ENCODE data around the gene NOL3. TPM values are rescaled to one million over a fixed set of nuclear protein-coding genes. Genes with fewer than 3 reads are reported as not detected.

NOL3 gene
- total RNA-seq, 2 experiments from 2014 or later: 35.6 to 36.7 TPM

DNA sequence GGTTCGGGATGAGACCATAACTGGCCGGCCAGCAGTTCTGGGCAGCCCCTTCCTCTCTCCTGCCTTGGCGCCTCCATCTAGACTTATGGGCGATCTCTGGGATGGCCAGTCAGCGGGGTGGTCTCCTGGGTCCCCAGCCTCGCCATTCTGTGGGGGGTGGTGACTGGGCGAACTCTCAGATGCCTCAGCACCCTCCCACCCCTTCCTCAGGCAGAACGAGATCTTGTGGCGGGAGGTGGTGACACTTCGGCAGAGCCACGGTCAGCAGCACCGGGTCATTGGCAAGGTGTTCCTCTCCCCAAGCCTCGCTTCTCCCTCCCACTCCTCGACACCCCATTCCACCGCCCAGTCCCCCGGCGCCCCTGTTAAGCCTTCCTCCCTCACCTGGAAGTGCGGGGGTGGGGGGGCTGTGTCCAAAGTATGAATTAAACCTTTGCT is 4.2 kb upstream of the NOL3 start:
- no peak for DNase-seq
- Mint-ChIP-seq H3K27ac (no peak overlapping the region), H3K4me3 (peak overlapping the region; percentile 37), H3K36me3 (ENCODE audit: low read depth) (peaks cover 42% of the 10 kb centered on the region), H3K9me3 (no peaks in the 10 kb centered on the region), H3K4me1 (peaks cover 65% of the 10 kb centered on the region), H3K27me3 (peaks cover 44% of the 10 kb centered on the region)
- ChIA-PET CTCF (interaction anchor here (4.8 kb wide), 1 partner anchor 12 kb away, joined by 32 read pairs; no protein-coding TSS in a partner anchor), POLR2A (interaction anchor here (12.7 kb wide), 1 partner anchor 7 kb away, joined by 204 read pairs; the partner anchor contains the start of gene NOL3)

DNA sequence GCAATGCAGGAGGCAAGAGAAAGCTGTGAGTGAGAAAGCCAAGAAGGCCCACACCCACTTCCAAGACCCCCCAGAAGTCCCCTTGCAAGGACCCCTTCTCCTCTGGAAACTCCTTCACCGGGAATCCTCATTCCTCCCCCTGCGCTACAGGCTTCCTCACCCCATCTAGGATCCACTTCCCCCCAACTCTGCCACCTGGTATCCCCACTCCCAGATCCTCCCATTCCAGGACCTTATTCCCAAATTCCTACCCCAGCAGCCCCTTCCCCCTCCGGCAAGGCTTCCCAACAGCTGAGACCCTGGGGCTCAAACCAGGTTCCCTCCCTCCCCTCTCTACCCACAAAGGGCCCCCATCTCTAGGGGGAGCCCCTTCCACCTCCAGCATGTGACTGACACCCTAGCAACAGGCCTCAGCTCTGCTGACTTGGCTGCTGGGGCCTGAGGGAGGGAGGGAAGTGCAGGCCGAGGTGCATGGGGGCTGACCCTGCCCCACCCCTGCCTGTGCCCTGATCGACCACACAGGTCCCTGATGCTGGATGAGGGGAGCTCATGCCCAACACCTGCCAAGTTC is 3.7 kb upstream of the NOL3 start:
- H3K36me3 Mint-ChIP-seq (ENCODE audit: low read depth): peaks cover 42% of the 10 kb centered on the region
- POLR2A ChIA-PET: interaction anchor here (0.9 to 12.7 kb wide), 3 partner anchors 7 to 138 kb away, joined by 3 to 204 read pairs (median 3); partner anchors contain the start of genes B3GNT9 and NOL3
- no peak overlapping the region for H3K27ac Mint-ChIP-seq
- no peak for DNase-seq
- H3K9me3 Mint-ChIP-seq: no peaks in the 10 kb centered on the region
- peak overlapping the region; percentile 17 for H3K4me3 Mint-ChIP-seq
- H3K4me1 Mint-ChIP-seq: peaks cover 67% of the 10 kb centered on the region
- peaks cover 50% of the 10 kb centered on the region for H3K27me3 Mint-ChIP-seq
- CTCF ChIA-PET: interaction anchor here (4.8 kb wide), 1 partner anchor 13 kb away, joined by 32 read pairs; no protein-coding TSS in a partner anchor

DNA sequence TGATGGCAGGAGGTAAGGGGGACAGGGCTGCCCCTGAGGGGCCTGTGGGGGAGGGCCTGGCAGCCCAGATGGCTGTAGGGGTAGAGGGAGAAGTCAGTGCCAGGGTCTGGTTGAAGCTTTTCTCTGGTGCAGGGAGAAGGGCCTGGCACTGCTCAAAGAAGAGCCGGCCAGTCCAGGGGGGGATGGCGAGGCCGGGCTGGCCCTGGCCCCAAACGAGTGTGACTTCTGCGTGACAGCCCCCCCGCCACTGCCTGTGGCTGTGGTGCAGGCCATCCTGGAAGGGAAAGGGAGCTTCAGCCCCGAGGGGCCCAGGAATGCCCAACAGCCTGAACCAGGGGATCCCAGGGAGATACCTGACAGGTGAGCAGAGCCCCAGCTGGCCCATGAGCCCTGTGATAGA is 2.8 kb upstream of the NOL3 start:
- peaks cover 62% of the 10 kb centered on the region for H3K4me1 Mint-ChIP-seq
- peaks cover 38% of the 10 kb centered on the region for H3K36me3 Mint-ChIP-seq (ENCODE audit: low read depth)
- H3K9me3 Mint-ChIP-seq: no peaks in the 10 kb centered on the region
- ChIA-PET POLR2A (interaction anchor here (0.9 to 13.2 kb wide), 5 partner anchors 5 to 139 kb away, joined by 3 to 204 read pairs (median 57); partner anchors contain the start of genes B3GNT9, FBXL8, HSF4 and MATCAP1), CTCF (interaction anchor here (1.1 to 1.8 kb wide), 3 partner anchors 12 to 17 kb away, joined by 3 to 6 read pairs (median 5); no protein-coding TSS in a partner anchor)
- no peak overlapping the region for H3K4me3 Mint-ChIP-seq
- H3K27ac Mint-ChIP-seq: no peak overlapping the region
- H3K27me3 Mint-ChIP-seq: peaks cover 50% of the 10 kb centered on the region
- DNase-seq: no peak

- no peak overlapping the region for H3K4me3 Mint-ChIP-seq
- H3K27me3 Mint-ChIP-seq: peaks cover 51% of the 10 kb centered on the region
- DNase-seq: no peak
- H3K36me3 Mint-ChIP-seq (ENCODE audit: low read depth): peaks cover 44% of the 10 kb centered on the region
- no peak overlapping the region for H3K27ac Mint-ChIP-seq
- CTCF ChIA-PET: interaction anchor here (0.5 to 2.9 kb wide), 7 partner anchors 9 to 225 kb away, joined by 3 to 16 read pairs (median 3); partner anchors contain the start of genes FBXL8 and TRADD
- POLR2A ChIA-PET: interaction anchor here (1.0 to 13.2 kb wide), 6 partner anchors 5 to 79 kb away, joined by 3 to 204 read pairs (median 30); partner anchors contain the start of genes E2F4, FBXL8, FHOD1 and HSF4
- peaks cover 65% of the 10 kb centered on the region for H3K4me1 Mint-ChIP-seq
- no peaks in the 10 kb centered on the region for H3K9me3 Mint-ChIP-seq
These were observed 1.3 kb upstream of the NOL3 start for GRCh38 chr16:67169011-67169451.

- POLR2A ChIA-PET: interaction anchor here (0.6 to 13.2 kb wide), 8 partner anchors 7 to 313 kb away, joined by 3 to 204 read pairs (median 3); partner anchors contain the start of genes E2F4, FBXL8, FHOD1 and HSF4
These were observed 633 bp upstream of the NOL3 start for GRCh38 chr16:67169642-67170167.

GRCh38 chr16:67170949-67171649 is 761 bp downstream of the NOL3 start:
- ChIA-PET CTCF (interaction anchor here (1.0 to 2.9 kb wide), 8 partner anchors 8 to 273 kb away, joined by 3 to 16 read pairs (median 4); no protein-coding TSS in a partner anchor), POLR2A (interaction anchor here (0.7 to 13.2 kb wide), 5 partner anchors 8 to 187 kb away, joined by 3 to 204 read pairs (median 5); partner anchors contain the start of genes FBXL8, HSF4, MATCAP1 and TRADD)
- Mint-ChIP-seq H3K4me1 (peaks cover 58% of the 10 kb centered on the region), H3K9me3 (no peaks in the 10 kb centered on the region), H3K36me3 (ENCODE audit: low read depth) (peaks cover 41% of the 10 kb centered on the region), H3K4me3 (peak overlapping the region; percentile 66), H3K27me3 (peaks cover 41% of the 10 kb centered on the region), H3K27ac (peak overlapping the region; percentile 8)
- DNase-seq: no peak

More at GRCh38 chr16:67169642-67170167, 633 bp upstream of the NOL3 start:
- Mint-ChIP-seq H3K4me3 (peak overlapping the region; percentile 74), H3K27me3 (peaks cover 49% of the 10 kb centered on the region), H3K9me3 (no peaks in the 10 kb centered on the region), H3K36me3 (ENCODE audit: low read depth) (peaks cover 42% of the 10 kb centered on the region), H3K4me1 (peaks cover 63% of the 10 kb centered on the region), H3K27ac (peak overlapping the region; percentile 72)
- CTCF ChIA-PET: interaction anchor here (0.5 to 2.9 kb wide), 12 partner anchors 9 to 274 kb away, joined by 3 to 16 read pairs (median 3); partner anchors contain the start of genes FBXL8 and TRADD
- peak; percentile 50 for DNase-seq

DNA sequence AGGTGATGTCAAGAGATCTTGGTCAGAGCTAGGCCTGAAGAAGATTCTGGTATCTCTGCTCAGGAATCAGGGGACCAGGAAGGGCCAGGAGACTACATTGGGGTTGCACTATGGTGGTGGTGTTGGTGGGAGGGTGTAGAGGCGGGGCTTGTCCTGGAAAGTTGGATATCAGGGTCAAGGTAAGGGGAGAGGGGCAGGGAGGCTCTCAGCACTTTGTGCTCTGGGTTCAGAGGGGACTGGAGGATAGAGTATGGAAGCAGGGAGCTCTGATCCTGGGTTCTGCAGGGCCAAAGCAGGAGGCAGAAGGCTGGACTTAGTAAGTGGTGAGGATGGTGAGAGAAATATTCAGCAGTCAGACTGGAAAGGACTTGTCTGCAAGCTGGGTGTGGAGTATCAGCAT is 3.0 kb downstream of the NOL3 start:
- ChIA-PET POLR2A (interaction anchor here (10.2 to 13.2 kb wide), 2 partner anchors 10 kb away, joined by 57 to 204 read pairs; partner anchors contain the start of genes FBXL8, HSF4, MATCAP1 and TRADD), CTCF (interaction anchor here (0.7 to 4.2 kb wide), 7 partner anchors 10 to 195 kb away, joined by 3 to 15 read pairs (median 5); no protein-coding TSS in a partner anchor)

DNA sequence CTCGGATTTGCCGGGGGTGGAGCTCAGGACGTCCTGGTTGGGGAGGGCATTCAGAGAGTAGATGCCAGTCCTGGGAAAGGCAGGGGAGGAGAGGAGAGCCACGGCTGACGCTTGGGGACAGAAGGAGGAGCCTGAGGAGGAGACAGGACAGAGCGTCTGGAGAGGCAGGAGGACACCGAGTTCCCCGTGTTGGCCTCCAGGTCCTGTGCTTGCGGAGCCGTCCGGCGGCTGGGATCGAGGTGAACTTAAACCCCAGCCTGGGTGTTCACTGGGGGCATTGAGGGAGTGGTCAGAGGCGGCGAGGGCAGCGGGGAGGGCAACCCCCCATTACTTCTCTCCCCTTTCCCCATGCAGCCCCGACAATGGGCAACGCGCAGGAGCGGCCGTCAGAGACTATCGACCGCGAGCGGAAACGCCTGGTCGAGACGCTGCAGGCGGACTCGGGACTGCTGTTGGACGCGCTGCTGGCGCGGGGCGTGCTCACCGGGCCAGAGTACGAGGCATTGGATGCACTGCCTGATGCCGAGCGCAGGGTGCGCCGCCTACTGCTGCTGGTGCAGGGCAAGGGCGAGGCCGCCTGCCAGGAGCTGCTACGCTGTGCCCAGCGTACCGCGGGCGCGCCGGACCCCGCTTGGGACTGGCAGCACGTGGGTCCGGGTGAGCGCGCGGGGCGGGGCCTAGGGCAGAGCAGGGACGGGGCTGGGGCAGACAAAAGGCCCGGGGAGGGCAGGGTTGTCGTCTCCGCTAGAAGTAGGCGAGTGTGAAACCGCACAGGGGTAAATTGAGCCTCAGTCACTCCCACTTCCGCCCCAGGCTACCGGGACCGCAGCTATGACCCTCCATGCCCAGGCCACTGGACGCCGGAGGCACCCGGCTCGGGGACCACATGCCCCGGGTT is 3.7 kb downstream of the NOL3 start:
- ChIA-PET POLR2A (interaction anchor here (0.6 to 13.2 kb wide), 5 partner anchors 9 to 198 kb away, joined by 3 to 204 read pairs (median 5); partner anchors contain the start of genes FBXL8, HSF4, MATCAP1 and TRADD), CTCF (interaction anchor here (0.8 to 4.2 kb wide), 7 partner anchors 8 to 196 kb away, joined by 3 to 15 read pairs (median 5); no protein-coding TSS in a partner anchor)
- peaks cover 42% of the 10 kb centered on the region for H3K36me3 Mint-ChIP-seq (ENCODE audit: low read depth)
- peak overlapping the region; percentile 78 for H3K4me3 Mint-ChIP-seq
- H3K4me1 Mint-ChIP-seq: peaks cover 63% of the 10 kb centered on the region
- H3K27me3 Mint-ChIP-seq: peaks cover 35% of the 10 kb centered on the region
- peak overlapping the region; percentile 52 for H3K27ac Mint-ChIP-seq
- peak; percentile 77 for DNase-seq
- H3K9me3 Mint-ChIP-seq: no peaks in the 10 kb centered on the region

More for the DNA sequence above, 3.0 kb downstream of the NOL3 start:
- Mint-ChIP-seq H3K4me3 (peak overlapping the region; percentile 78), H3K4me1 (peaks cover 57% of the 10 kb centered on the region), H3K27me3 (peaks cover 35% of the 10 kb centered on the region), H3K27ac (peak overlapping the region; percentile 52), H3K36me3 (ENCODE audit: low read depth) (peaks cover 40% of the 10 kb centered on the region), H3K9me3 (no peaks in the 10 kb centered on the region)
- DNase-seq: no peak

GRCh38 chr16:67174706-67175231 is 4.4 kb downstream of the NOL3 start:
- peaks cover 42% of the 10 kb centered on the region for H3K36me3 Mint-ChIP-seq (ENCODE audit: low read depth)
- no peak overlapping the region for H3K27ac Mint-ChIP-seq
- no peaks in the 10 kb centered on the region for H3K9me3 Mint-ChIP-seq
- ChIA-PET POLR2A (interaction anchor here (0.6 to 13.2 kb wide), 6 partner anchors 8 to 199 kb away, joined by 3 to 204 read pairs (median 4); partner anchors contain the start of genes FBXL8, FHOD1, HSF4 and MATCAP1), CTCF (interaction anchor here (1.0 to 4.2 kb wide), 7 partner anchors 8 to 157 kb away, joined by 3 to 15 read pairs (median 5); no protein-coding TSS in a partner anchor)
- no peak for DNase-seq
- peak overlapping the region; percentile 78 for H3K4me3 Mint-ChIP-seq
- peaks cover 61% of the 10 kb centered on the region for H3K4me1 Mint-ChIP-seq
- peaks cover 34% of the 10 kb centered on the region for H3K27me3 Mint-ChIP-seq

DNA sequence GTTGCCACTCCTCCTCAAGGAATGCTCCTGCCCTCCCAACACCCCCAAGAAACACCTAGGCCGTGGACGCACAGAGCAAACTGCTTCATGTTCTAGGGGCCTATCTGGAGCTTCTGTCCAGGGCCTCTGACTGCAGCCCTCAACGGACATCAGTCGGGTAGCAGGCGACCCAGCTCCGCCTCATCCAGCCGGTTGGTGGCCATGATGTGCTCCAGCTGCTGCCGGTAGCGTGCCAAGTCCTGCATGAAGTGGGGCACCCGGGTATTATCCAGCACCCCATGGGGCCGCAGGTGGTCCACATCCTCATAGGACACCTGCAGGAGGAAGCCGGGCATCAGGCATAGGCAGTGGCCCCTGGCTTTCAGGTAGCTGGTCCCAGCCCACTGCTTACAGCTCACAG is 6.3 kb downstream of the NOL3 start:
- H3K9me3 Mint-ChIP-seq: no peaks in the 10 kb centered on the region
- CTCF ChIA-PET: interaction anchor here (0.7 to 4.0 kb wide), 4 partner anchors 14 to 21 kb away, joined by 3 to 15 read pairs (median 4); partner anchors contain the start of genes FBXL8 and TRADD
- POLR2A ChIA-PET: interaction anchor here (0.9 to 13.2 kb wide), 6 partner anchors 6 to 148 kb away, joined by 3 to 204 read pairs (median 6); partner anchors contain the start of genes CBFB, FBXL8, HSF4 and MATCAP1
- peaks cover 47% of the 10 kb centered on the region for H3K4me1 Mint-ChIP-seq
- no peak for DNase-seq
- H3K4me3 Mint-ChIP-seq: no peak overlapping the region
- H3K27me3 Mint-ChIP-seq: peaks cover 19% of the 10 kb centered on the region
- peaks cover 31% of the 10 kb centered on the region for H3K36me3 Mint-ChIP-seq (ENCODE audit: low read depth)
- no peak overlapping the region for H3K27ac Mint-ChIP-seq

Measured in activated CD4-positive, alpha-beta memory T cell treated with anti-CD3 and anti-CD28 coated beads, Interleukin-2, amount 10 ng/mL, durations not matched to agents 7 days and 5 days (primary cell).